GM19463 (cell line): ENCODE results near the gene CDH23.

Experiments used
- ATAC-seq: cut with Tn5 transposase; IDR thresholded peaks from one replicate; pipeline ENCODE4 v1.9.1; 2021; ENCODE audit warnings: mild to moderate bottlenecking, moderate library complexity; ENCODE audit not compliant: unreplicated experiment

The CDH23 gene

DNA sequence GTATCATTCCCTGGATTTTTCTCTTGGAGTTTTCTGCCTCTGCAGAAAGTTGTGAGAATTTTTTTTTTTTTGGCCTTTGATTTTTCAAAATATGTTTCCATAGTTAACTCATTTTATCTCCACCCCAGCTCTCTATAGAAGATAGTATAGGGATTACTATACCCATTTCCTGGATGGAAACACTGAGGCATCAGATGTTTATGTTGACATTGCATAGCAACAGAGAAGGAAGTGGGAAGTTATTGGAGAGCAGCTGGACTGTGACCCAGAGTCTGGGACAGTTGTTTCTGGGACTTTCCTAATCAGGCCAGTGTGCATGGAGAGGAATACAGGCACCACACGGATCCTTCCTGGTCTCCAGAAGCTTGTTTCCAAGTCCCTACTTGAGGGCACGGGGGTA lies 158.0 kb downstream of the CDH23 start:
- no peak for ATAC-seq

DNA sequence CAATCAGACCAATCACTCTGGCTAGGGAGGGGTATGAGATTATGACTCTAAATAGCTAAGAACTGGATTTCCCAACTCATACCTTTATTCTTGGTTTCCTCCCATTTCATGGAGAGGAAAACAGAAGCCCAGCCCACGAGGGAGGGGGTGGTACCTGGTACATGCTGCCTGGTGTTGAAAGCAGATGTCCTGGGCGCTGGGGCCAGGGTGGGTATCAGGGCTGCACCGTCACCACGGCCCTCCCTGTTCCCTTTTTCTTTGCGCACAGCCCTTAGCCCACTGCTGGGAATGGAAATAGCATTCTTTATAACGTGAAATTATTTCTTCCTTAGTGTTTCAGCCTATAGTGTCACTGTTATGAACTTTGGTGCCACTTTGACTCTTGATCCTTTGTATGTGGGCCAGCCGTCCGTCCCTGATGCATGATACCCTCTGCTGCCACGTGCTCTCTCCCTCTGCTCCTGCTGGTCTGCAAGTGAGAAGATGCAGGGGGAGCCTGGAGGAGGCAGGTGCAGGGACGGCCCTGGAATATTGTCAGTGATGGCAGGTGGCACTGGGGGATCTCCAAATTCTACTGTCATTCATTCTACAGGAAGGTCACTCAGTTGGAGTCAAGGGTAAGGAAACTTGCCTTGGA lies 158.5 kb downstream of the CDH23 start:
- ATAC-seq: no peak

DNA sequence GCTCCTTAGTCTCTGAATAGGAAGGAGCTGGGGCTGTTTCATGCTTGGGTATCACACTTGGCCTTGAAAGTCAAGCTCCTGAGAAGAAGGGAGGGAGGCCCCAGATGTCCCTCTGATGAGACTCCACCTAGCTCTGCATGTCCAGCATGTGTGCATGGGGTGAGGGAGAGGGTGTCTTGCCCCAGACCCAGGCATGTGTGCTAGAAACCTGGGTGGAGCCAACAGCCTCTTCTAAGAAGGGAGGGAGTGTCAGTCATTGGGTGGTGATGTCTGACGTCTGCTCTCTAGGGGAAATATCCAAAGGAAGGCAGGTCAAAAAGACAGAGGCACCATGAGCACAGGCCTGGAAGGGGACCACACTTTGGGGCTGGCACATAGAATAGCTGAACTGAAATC lies 159.0 kb downstream of the CDH23 start:
- ATAC-seq: no peak

DNA sequence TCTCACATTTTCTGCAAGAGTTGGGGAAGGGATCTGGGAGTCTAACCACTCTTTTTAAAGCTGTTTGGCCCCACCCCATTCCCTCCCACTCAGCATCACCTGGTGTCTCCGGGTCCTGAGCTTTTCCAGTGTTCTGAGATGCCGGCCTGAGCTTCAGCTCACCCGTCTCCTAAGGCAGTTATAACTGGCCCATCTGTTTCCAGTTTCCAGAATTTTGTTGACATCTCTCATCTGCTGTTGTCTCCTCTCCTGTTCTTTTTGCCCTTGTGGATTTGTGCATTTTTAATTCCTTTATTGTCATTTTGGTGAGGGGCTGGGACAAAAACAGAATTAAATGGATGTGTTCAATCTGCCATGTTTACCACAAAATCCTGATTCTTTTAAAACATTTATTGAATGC lies 162.3 kb downstream of the CDH23 start:
- no peak for ATAC-seq

DNA sequence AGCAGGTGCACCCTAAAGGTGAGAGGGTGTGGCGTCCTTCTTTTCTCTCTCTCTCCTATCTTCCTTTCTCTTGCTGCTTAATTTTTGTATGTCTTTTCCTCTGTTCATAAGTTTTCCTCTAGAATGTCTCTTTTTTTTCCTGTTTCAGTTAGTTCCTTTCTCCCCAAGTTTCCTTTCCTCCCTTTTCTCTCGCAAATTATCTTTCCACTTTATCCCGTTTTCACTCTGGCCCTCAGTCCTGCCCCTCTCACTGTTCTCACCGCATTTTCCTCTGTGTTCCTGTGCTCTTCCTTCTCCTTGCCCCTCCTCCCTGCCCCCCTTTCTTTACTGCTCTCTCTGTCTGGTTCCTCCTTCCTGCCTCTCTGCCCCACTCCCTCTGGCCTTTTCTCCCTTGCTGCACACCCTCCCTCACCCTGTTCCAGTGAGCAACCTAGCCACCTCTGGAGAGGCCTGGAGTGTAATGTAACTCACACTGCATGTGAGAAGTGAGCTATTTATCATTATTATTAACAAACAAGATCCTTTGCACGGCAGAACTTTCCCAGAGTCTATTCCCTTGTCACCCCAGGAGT lies 164.4 kb downstream of the CDH23 start:
- no peak for ATAC-seq

DNA sequence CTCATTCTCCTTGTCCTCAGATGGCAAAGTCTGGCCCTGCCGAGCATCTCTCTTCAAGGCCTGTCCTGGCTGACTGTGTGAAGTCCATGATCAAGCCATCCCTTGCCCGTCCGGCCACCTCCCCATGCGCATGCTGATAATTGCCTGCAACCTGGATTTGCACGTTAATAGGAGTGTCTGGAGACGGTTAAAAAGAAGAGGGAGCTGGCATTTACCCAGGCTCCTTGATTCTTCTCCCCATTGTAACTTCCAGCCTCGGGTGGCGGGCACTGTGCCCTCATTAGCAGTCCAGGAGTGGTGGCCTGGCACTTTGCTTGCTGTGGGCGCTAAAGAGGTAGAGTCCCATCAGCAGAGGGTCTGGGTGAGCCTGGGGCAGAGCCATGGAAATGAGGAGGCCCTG lies 165.5 kb downstream of the CDH23 start:
- ATAC-seq: no peak

DNA sequence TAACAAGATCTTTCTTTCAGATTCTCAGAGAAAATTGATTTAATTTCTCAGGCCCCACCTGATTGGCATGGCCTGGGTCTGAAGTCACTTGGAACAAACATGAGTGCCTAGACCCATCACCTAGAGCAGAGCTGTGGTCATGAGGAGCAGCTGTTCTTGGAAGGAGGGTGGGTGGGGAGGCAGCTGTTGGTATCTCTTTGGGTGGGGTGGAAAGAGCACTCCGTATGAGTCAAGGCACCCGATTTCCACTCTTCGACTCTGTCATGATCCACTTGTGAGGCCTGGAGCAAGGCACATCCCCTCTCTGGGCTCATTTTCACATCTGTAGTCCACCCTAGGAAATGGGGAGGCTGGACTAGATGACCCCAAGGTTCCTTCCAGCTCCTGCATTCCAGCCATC lies 166.2 kb downstream of the CDH23 start:
- ATAC-seq: no peak

DNA sequence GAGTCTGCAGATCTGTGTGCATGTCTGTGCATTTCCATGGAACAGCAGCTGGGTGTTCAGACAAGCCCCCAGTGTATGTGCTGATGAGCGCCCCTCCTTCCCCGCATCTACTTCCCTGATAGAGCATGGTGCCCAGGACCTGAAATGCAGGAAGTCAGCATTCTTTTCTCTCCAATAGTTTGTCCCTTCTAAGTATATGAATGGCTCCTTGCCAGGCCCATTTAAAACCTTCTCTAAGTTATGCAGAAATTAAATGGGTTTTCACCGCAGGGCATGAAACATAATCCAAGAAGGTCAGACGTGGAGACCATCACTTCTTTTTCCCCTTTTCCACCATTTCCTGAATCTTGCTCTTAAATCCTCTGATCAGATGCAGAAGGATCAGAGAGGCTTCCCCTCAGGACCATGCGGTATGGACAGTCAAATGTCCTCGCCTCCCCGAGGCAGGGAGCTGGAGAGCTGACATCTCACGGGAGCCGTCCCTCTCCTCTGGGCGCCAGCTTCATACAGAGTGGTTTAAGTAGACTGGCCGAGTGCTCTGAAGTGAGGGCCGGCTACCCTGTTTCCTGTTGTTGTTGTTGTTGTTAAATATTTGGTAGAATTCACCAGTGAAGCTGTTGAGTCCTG lies 167.6 kb downstream of the CDH23 start:
- no peak for ATAC-seq

DNA sequence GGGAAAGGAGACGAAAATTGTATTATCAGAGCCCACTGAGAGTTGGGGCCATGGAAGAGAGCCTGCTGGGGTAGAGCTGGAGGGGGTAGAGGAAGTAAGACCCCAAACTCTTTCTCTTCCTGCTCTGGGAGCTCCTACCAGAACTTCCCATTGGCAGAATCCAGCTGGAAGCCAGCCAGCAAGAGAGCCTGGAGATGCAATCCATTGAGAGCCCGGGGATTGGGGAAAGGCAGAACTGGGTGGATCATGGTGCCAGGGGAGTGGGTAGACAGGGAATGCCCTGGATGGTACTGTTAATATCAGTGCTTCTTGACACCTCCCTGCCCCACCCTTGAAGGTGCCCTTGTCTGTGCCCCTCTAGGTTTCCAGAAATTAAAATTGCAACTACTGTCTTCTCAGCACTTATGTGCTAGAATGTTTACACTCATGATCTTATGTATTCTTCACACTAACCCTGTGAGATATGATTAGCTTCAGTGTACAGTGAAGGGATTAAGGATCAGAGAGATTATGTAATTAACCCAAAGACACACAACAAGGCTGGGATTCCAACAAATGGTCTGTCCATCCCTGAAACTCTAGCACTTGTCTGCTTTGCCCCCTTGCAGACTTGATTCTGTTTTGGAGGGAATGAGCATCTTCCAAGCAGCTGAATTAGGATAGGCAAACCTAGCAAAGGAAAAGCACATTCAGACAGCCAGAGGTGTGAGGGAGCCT lies 168.7 kb downstream of the CDH23 start:
- no peak for ATAC-seq

DNA sequence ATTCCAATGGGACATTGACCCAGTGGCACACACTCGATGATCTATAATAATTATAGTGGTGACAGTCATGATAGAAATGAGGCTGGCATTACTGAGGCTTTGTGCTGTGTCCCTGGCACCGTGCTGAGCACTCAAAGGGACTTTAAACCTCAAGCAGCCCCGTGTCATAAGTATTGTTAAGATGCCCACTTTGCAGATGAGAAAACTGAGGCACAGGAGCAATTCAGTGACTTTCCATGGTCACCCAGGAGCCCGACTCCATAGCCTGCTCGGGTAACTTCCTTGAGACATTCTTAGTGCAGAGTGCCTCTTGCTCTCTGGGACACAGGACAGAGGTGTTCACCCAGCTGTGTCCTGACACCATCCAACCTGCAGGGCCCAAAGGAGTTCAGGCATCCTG lies 170.3 kb downstream of the CDH23 start:
- no peak for ATAC-seq

DNA sequence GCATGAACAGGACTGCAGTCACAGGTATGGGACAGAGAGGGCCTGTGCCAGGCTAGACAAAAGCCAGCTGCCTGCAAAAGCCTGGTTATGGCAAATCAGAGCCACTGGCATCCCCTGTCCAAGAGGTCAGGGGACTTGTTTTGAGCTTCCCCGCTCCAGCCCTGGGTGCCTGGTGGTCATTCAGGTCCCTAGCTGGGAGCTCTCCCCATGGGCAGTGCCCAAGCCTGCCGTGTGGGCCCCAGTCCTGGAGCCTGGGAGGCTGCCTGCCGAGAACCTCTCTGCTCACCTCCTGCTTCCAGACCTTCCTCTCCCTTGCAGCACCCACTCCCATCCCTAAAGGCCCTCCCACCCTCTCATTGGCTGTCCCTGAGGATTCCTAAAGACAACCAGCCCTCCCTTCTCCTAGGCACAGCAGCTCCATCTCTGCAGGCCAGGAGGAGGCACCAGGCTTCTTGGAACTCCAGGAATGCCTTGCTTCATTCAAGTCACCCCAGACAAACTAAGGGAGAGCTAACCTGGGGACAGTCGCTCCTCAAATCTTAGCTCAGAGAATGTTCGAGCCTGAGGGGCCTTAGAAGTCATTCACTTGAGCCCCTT lies 172.3 kb downstream of the CDH23 start:
- ATAC-seq: no peak

DNA sequence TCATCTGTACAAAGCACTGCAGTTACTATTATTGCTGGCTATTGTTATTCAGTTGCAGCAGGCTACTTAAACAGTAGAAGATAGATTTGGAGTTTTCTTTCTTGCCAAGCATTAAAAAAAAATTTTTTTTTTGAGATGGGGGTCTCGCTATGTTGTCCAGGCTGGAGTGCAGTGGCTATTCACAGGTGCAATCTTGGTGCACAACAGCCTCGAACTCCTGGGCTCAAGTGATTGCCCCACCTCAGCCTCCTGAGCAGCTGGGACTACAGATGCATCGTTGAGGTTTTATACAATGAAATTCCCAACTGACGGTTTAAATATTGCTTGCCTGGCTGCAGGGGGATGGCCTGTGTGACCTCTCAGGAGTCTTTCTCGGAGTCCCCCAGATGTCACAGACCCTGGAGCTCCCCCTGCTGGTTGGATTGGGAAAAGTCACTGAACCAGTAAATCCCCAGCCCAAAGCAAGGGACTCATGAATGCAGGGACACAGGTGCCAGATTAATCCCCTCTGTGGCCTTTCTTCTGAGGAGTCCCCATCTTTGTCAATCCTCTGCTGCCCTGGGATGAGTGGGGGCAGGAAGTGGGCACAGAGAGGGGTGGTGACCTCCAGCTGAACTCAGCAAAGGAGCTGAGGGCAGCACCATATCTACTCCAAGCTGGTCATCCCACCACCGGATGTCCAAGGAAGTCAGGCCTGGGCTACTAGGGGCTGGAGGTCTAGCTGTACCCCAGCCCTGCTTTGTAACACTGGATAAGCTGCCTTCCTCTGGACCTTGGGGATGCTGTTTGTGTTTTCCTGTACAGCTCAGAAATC lies 173.3 kb downstream of the CDH23 start:
- no peak for ATAC-seq

DNA sequence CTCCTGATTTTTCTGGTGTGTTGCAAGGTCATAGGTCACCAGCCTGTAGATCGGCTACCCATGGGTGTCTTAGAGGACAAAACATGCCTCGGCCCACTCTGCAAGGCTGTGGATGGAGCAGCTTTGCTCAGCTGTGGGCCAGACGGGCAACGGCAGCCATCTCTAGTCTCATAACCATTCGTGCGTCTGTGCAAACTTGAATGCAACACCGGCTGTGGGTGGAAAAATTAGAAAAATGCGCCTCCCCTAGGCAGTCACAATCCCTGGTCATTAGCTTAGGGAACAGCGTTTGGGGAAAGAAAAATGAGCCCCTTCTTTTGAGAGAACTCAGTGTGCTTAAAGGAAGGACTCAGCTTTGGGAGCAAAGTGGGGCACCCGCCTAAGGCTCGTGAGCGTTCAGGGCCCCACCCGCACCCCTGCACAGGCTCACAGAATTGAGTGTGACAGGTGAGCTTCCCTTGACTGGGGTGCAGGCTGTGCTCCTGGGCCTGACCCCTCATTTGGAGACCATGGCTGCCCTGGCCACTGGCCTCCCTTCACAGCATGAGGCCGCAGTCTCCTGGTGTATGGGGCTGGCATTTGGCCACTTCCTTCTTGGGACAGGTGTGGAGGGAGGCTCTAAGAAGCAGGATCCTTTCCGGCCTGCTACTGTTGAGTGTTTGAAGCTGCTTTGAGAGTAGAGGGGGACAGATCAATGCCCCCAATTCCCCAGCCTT lies 174.9 kb downstream of the CDH23 start:
- ATAC-seq: no peak

DNA sequence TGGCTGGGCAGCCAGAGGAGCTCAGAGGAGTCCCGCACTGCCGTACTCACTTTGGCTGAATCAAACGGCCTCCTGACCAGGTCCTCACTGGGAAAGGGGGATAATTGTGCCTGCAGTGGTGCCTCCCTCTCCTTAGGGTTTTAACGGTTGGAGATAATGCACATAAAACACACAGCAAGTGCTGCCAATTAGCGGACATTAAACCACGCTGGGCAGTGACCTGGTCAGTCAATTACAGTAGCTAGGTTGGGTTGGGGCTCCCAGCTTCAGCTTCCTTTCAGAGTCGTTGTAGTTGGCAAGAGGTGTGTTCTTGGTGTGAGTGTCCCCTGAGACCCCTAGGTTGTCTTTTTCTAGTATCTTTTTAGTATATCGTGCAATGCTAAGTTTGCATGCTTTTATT lies 176.2 kb downstream of the CDH23 start:
- no peak for ATAC-seq

DNA sequence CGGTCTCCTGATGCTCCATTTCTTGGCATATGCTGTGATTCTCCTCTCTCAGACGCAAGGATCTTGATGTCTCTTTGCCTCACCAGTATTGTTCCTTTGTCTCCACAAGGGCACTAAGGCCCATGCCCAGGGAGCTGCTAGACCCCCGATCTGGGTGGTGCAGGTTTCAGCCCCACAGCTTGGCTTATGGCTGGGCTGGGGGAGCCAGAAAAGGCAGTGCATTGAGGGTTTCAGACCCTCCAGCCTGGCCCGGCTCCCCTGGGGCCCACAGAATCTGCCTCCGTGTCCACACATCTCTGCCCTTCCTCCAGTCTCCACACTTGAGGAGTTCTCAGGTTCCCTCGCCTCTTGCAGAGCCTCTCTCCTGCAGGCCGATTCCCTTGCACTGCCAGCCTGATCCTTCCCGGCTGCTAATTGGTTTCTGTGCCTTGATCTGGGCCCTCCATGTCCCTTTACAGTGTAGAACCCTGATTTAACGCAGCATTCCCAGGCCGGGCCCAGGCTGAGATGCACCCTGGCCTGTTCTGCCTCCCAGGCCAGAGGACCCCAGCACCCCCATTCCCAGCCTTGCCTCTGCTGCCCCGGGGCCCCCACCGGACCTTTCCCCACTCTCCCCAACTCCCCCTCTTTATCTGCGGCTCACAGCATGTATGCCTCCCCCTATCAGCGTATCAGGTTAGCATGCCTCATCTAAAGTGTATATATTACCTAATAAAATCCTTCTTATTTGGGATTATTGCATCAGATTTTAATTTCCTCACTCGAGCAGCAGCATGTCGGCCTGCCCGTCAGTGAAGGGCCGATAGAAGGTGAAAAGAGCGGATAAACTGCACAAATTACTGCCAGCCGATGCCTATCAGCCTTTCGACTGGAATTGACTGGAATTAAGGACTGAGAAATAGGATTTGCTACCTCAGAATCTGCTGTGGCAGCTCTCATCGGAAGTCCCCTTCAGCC lies 177.1 kb downstream of the CDH23 start:
- ATAC-seq: no peak

DNA sequence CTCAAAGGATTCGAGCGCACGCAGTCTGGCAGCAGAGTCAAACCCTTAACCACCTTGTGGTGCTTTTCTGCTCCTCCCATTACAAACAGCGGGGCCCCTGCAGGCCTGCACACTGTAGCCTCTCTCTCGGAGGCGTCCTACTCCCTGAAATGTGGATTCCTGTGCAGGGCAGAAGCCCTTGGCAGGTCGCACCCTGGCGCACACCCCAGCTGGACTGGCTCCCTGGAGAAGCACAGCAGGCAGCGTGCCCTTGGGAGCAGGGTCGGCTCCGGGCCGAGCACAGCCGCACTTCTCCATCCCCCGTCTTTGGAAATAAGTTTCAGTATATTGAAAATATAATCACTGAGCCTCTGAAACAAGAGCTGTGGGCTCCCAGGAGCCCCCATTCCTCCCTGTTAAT lies 178.7 kb downstream of the CDH23 start:
- no peak for ATAC-seq

DNA sequence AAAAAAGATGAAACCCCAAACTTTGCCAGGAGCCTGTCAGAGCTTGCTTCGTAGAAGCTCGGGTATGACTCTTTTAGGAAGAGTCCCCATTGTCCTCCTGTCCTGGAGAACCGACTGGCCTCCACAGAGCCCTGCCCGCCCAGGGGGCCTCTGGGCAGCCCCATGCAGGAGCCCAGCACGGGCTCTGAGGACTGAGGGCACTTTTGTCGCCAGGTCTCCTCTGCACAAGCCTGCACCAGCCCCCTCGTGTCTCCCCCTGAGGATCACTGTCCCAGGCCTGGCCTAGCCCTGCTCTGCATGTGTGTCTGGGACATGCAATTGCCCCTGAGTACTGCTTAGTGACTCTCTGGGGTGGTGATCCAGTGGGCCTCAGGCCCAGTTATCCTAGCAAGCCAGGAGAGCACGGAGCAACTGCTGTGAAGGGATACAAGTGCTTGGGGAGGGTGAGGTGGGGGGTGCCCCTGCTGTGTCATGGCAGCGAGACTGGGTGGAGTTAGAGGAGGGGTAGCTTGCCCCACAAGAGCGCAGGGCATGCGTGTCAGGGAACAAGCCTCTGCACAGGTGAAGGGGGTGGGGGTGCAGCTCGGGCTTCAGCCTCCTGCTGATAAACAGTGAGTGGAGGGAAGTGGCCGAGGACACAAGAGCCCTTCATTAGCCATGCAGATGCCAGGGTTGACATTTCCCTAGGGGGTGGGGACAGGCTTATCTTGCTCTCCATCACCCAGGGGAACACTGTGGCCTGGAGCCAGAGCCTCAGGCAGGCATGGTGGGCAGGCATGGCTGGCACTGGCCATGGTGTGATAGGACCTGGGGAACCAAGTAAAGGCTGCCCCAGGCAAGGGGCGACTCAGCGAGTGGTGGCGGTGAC lies 179.4 kb downstream of the CDH23 start:
- ATAC-seq: no peak

DNA sequence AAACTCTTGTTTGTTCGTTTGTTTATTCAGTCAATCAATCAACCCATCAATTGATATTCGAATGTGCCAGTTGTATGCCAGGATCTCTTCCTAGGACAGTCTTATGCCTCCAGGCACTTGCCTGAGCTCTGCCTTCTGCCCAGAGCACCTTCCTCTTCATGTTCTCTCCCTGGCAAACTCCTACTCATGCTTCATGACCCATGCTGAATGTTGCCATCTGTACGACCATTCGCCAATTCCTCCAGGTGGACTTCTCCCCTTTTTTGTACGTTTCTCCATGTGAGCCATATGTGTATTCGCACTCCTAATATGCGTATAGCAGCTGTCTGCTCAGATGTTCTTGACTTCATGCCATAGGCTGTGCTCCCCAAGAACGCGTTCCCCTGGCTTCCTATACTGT lies 180.1 kb downstream of the CDH23 start:
- no peak for ATAC-seq
